Stimulated activated CD8-positive, alpha-beta memory T cell treated with anti-CD3 and anti-CD28 coated beads, Interleukin-4, amount 100 ng/mL, for 4 hours (primary cell): ENCODE results near the gene PNPLA2.

Experiments
- DNase-seq, 2 donors: peaks; one replicate each; pipeline ENCODE4 v3.0.0-alpha.2; 2020; ENCODE audit warnings: low read depth in 2 of 2, low spot score in 1 of 2

PNPLA2 gene

DNA sequence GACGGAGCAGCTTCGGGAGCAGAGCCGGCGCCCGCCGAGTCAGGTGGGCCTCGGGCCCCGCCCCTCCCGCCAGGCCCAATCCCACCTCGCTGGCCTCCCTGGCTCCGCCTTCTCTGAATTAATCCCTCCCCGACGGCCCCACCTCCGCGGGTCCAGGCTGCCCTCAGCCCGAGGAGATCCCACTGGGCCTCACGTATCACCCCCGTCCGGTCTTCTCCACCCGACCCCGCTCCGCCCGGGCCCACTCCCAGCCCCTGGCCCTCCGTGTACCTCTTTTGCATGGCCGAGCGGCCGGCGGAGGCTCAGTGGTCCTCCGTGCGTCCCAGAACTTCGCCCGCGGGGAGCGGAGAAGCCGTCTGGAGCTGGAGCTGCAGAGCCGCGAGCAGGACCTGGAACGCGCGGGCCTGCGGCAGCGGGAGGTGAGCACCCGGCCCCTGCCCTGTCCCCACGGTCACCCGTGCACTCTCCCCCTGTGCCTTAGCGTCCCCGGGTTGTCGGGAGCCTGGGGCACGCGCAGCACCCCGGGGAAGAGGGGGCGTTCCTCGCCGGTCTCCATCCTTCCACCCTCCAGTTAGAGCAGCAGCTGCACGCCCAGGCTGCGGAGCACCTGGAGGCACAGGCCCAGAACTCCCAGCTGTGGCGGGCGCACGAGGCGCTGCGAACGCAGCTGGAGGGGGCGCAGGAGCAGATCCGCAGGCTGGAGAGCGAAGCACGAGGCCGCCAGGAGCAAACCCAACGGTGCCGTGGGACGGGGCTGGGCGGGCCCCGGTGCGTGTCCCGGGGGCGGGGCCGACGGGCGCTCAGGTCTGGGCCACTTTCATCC is 11.8 kb downstream of the PNPLA2 start:
- DNase-seq = no peak

- DNase-seq = no peak
Measured at GRCh38 chr11:831118-831864, 12.6 kb downstream of the PNPLA2 start.

DNA sequence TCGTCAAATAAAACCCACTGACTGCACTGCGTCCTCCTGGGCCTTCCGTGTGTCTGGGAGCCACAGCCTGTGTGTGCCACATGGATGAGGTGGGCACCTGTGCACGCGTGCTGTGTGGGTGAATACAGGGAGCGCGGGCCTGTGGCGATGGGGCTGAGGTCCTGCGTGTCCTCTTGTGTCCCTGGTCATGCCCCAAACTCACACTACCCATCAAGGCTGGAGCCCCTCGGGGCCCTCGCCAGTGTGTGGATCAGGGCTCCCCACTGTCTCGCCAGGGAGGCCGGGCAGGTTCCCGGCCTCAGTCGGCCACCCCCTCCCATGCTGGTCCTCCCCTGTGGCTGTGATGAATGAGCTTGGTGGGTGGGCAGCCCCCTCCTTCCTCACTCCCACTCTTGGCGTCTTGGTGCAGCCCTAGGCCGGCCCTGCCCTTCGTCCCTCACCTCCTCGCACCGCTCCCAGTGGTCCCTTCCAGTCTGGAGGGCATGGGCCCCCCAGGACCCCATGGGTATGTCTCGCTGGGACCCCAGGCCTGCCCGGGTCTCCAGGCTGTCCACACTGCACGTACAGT is 13.3 kb downstream of the PNPLA2 start:
- no peak for DNase-seq

DNA sequence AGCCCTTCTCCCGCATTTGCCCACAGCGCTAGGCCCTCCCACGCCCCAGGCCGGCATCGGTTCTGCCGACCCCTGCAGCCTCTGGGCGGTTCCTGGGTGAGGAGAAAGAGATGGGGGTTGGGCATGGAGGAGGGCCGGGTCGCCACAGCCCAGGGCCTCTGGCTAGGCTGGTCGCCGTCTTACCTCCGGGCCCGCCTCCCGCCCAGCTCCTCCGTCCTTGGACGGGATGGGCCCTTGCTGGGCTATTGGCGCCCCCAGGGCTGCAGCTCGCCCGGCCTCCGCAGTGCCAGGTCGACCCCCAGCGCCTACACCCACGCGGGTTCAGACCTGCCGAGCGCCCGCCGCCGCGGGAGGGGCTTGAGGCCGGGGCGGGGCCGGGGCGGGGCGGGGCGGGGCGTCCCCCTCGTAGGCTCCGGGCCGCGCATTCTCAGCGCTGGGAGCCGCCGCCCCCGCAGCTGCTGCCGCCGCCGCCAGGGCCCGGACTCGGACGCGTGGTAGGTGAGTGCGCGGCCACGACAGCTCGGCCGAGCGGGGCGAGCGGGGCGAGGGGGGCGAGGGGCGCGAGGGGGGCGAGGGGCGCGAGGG is 13.9 kb downstream of the PNPLA2 start, which contains the start of gene CD151:
Gene CD151 (plus strand): TSS at position 424 of the 585 bp plus-strand sequence. CDS start 3,118 bp downstream, outside the sequence.
- no peak for DNase-seq

- DNase-seq = no peak
Measured at GRCh38 chr11:833114-833791, 14.5 kb downstream of the PNPLA2 start.

GRCh38 chr11:833849-834311 is 15.2 kb downstream of the PNPLA2 start:
- DNase-seq = no peak

GRCh38 chr11:834371-835316 is 15.9 kb downstream of the PNPLA2 start:
- DNase-seq = no peak

- no peak for DNase-seq
Measured at GRCh38 chr11:836274-836673, 17.6 kb downstream of the PNPLA2 start.

- DNase-seq = no peak
Measured at GRCh38 chr11:836700-837099, 18.0 kb downstream of the PNPLA2 start.

- no peak for DNase-seq
Measured at GRCh38 chr11:837189-837989, 18.7 kb downstream of the PNPLA2 start.

DNA sequence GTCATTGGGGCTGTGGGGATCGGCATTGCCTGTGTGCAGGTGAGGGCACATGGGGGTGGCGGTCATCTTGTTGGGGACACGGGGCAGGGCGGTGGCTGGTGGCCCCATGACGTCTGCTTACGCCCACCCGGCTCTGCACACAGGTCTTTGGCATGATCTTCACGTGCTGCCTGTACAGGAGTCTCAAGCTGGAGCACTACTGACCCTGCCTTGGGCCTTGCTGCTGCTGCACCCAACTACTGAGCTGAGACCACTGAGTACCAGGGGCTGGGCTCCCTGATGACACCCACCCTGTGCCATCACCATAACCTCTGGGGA is 19.2 kb downstream of the PNPLA2 start:
- DNase-seq = no peak

DNA sequence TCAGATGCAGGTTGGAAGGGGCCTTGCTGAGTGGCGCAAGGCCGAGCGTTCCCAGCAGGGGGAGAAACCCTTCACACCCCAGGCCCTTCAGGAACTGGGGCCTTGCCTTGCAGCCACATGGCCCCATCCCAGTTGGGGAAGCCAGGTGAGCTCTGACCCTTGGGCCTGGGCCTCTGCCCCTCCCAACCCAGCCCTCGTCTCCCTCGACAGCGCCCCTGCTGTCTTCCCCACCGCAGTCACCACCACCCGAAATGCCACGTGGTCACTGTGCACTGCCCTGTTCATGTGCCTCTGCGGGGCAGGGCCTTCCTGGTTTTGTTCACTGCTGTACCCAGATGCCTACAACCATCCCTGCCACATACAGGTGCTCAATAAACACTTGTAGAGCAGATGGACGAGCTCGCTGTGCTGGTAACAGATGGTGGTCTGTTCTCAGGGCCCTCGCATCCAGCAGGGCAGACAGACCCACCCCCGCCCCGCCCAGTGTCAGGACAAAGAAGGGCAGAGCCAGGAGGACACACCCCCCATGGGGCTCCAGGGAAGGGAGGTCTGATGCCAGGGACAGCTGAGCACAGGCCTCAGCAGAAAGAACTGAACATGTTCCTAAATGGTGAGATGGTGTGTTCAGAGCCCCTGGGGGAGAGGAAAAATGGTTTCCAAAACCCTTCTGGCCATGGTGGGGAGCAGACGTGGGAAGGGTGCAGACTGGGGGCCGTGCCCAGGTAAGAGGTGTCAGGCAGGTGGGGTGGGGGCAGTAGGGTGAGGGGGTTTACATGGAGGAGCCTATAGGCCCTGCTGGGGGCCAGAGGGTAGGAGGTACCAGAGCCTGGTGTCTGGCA is 19.9 kb downstream of the PNPLA2 start:
- DNase-seq = no peak

DNA sequence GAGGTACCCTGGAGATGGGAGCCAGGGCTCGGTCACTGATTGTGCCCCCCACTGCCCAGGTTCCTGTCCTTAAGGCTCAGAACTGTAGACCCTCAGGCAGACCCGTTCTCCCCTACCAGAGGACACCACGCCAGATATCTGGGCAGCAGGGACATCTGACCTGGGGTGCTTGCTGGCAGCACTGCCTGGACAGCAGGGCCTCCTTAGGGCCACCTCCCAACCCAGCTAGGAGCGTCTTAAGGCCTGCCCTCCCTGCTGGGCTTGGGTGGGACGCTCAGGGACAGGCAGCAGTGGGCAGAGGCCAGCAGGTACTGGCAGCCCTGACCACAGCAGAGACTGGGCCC is 20.5 kb downstream of the PNPLA2 start:
- DNase-seq = no peak

GRCh38 chr11:839875-840617 is 21.3 kb downstream of the PNPLA2 start:
- no peak for DNase-seq

GRCh38 chr11:841981-842369 is 23.3 kb downstream of the PNPLA2 start:
- DNase-seq = no peak

DNA sequence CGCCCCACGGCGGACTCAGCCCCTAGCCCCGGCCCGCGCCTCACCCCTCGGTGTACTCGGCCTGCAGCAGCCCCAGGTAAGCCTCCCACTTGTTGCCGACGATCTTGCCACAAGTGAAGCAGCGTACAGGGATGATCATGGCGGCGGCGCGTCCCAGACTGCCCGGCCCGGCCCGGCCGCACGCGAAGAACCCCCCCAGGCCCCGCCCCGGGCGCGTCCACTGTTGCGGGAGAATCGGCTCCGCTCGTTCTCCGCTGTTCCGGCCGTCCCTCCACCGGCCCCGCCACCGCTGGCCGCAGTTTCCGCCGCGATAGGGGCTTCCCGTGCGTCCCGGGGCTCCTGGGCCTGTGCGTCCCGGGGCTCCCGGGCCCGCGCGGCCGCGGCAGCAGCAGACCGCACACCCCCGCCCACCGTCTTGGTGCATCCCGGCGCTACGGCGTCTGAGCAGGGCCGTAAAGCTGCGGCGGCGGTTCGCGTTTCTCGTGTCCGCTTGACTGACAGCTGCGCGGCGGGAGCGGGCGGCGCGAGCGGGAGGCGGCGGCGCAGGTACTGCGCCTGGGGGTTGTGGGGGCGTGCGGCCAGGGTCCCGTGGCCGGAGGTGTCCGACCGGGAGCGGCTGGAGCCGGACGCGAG is 23.8 kb downstream of the PNPLA2 start, which contains the start of the genes POLR2L and TSPAN4:
Gene POLR2L (minus strand): TSS at position 160 of the 633 bp plus-strand sequence. CDS start 21 bp downstream, at position 139.
Gene TSPAN4 (plus strand): TSS at position 483 of the 633 bp plus-strand sequence. CDS start 7,453 bp downstream, outside the sequence.
- peak; percentile 70 to 73 for DNase-seq
